ENCODE measurements around the gene PDE7B.

GRCh38 chr6:136036071-136036380 is 184.5 kb downstream of the PDE7B start:
- TF ChIP-seq CTCF (conservative IDR thresholded peaks at IDR 0.05; ENCODE audit: low read length) (no peak), EZH2phosphoT487 (IDR thresholded peaks at IDR 0.05; ENCODE audit: borderline replicate concordance) (no peak)
